ENCODE results near the gene PLA2R1.

Gene PLA2R1

GRCh38 chr2:160028431-160029269 lies 33.8 kb downstream of the PLA2R1 start:
- no peak for DNase-seq

- DNase-seq, result peak; percentile 19
These were observed 40.3 kb downstream of the PLA2R1 start for GRCh38 chr2:160022162-160022561.

- no peak for DNase-seq
These were observed 42.9 kb downstream of the PLA2R1 start for GRCh38 chr2:160019374-160020090.

GRCh38 chr2:160015746-160016145 lies 46.7 kb downstream of the PLA2R1 start:
- DNase-seq, result no peak

- DNase-seq, result no peak
These were observed 48.2 kb downstream of the PLA2R1 start for GRCh38 chr2:160014227-160014626.

GRCh38 chr2:160010361-160011145 lies 51.9 kb downstream of the PLA2R1 start:
- DNase-seq, result no peak

GRCh38 chr2:160007111-160007510 lies 55.3 kb downstream of the PLA2R1 start:
- DNase-seq, result no peak

GRCh38 chr2:160006475-160006874 lies 55.9 kb downstream of the PLA2R1 start:
- DNase-seq, result no peak

- DNase-seq, result no peak
These were observed 56.5 kb downstream of the PLA2R1 start for GRCh38 chr2:160005908-160006307.

GRCh38 chr2:160005476-160005875 lies 56.9 kb downstream of the PLA2R1 start:
- no peak for DNase-seq

- DNase-seq, result no peak
These were observed 63.5 kb downstream of the PLA2R1 start for GRCh38 chr2:159998961-159999360.

GRCh38 chr2:159998243-159998642 lies 64.2 kb downstream of the PLA2R1 start:
- no peak for DNase-seq

- no peak for DNase-seq
These were observed 65.4 kb downstream of the PLA2R1 start for GRCh38 chr2:159996792-159997546.

GRCh38 chr2:159995038-159995437 lies 67.4 kb downstream of the PLA2R1 start:
- no peak for DNase-seq

- no peak for DNase-seq
These were observed 73.2 kb downstream of the PLA2R1 start for GRCh38 chr2:159989249-159989648.

GRCh38 chr2:159988412-159988970 lies 73.9 kb downstream of the PLA2R1 start:
- DNase-seq, result no peak

GRCh38 chr2:159987181-159987580 lies 75.2 kb downstream of the PLA2R1 start:
- no peak for DNase-seq

- DNase-seq, result no peak
These were observed 76.8 kb downstream of the PLA2R1 start for GRCh38 chr2:159985656-159986055.

GRCh38 chr2:159984034-159984433 lies 78.4 kb downstream of the PLA2R1 start:
- no peak for DNase-seq

GRCh38 chr2:159982842-159983785 lies 79.3 kb downstream of the PLA2R1 start:
- DNase-seq, result no peak

GRCh38 chr2:159982270-159982669 lies 80.1 kb downstream of the PLA2R1 start:
- DNase-seq, result no peak
